GOT3 (cell line): ENCODE measurements around the gene GPR83.
"Not testable (repeated sequence)": the region's sequence is repeated elsewhere in the genome, so short reads cannot be mapped to it uniquely, and the experiment has no call there.

Source experiments
- DNase-seq: peaks from one replicate; lab custom pipeline; 2025; ENCODE audit warnings: mixed read lengths; lab: John Stamatoyannopoulos, UW

The GPR83 gene

DNA sequence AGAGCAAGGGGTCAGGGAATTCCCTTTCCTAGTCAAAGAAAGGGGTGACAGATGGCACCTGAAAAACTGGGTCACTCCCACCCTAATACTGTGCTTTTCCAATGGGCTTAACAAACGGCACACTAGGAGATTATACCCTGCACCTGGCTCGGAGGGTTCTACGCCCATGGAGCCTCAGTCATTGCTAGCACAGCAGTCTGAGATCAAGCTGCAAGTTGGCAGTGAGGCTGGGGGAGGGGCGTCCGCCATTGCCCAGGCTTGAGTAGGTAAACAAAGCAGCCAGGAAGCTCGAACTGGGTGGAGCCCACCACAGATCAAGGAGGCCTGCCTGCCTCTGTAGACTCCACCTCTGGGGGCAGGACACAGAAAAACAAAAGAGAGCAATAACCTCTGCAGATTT lies 30.6 kb downstream of the GPR83 start:
- DNase-seq, result not testable (repeated sequence)

GRCh38 chr11:94350850-94351563 lies 50.2 kb downstream of the GPR83 start:
- not testable (repeated sequence) for DNase-seq

GRCh38 chr11:94346311-94346710 lies 54.9 kb downstream of the GPR83 start:
- DNase-seq, result not testable (repeated sequence)

DNA sequence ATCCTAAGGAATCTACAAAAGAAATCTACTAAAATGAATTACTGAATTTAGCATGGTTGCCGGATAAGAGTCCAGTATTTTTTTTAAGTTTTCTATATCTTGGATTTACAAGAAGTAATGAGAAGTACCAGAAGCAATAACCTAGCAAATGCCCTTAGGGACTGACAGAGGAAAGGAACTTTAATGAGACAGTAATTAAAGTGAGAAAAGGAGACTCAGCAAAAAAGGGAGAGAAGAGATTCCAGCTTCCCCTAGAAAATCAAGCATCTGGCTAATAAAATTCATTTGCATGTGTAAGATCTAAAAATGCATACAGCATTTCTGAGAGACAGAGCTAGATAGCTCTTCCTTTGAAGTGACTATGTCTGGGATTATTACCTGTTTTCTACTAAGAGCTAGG lies 57.7 kb downstream of the GPR83 start:
- no peak for DNase-seq

DNA sequence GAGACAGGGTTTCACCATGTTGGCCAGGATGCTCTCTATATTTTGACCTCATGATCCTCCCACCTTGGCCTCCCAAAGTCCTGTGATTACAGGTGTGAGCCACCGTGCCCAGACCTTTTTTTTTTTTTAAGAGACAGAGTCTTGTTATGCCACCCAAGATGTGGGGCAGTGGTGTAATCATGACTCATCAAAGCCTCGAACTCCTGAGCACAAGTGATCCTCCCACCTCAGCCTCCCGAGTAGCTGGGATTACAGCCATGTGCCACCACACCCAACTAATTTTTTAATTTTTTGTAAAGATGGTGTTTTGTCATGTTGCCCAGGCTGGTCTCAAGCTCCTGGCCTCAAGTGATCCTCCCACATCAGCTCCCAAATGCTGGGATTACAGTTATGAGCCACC lies 59.0 kb downstream of the GPR83 start:
- no peak for DNase-seq

- DNase-seq, result no peak
Observed at GRCh38 chr11:94338651-94339050, 62.6 kb downstream of the GPR83 start.

- no peak for DNase-seq
Observed at GRCh38 chr11:94336033-94336432, 65.2 kb downstream of the GPR83 start.

DNA sequence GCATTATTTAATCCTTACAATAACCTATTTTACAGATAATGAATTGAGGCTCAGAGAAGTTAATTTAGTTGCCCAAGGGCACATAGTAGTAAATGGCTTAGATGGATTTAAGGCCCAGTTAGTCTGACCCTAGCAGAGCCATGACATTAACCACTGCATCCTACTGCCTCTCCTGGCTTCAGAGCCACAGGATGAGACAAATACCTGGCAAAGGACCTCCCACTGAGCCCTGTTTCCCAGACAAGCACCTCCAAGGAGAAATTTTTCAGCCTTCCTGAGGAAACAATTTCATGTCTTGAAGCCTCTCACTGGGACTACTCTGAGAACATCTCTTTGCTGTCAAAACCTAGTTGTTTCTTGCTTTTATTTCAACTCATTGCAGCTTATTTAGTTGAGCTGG lies 68.4 kb downstream of the GPR83 start:
- DNase-seq, result no peak

GRCh38 chr11:94330789-94331188 lies 70.4 kb downstream of the GPR83 start:
- DNase-seq, result no peak

- no peak for DNase-seq
Observed at GRCh38 chr11:94329501-94329900, 71.7 kb downstream of the GPR83 start.

GRCh38 chr11:94328587-94329080 lies 72.6 kb downstream of the GPR83 start:
- no peak for DNase-seq
